HepG2 (cell line): Measurements from ENCODE around the gene RNF208. TPM values are rescaled to one million over a fixed set of nuclear protein-coding genes. Genes with fewer than 3 reads are reported as not detected.

ENCODE experiments used
- AHR ChIP-seq: IDR thresholded peaks from 2 replicates; pipeline ENCODE4 v1.6.1; 2018; ENCODE audit warnings: missing genetic modification reagents, missing compliant biosample characterization
- ARNTL ChIP-seq: sonication (generic); formaldehyde crosslinking; IDR thresholded peaks from 2 replicates; pipeline ENCODE4 v1.4.0; 2020; ENCODE audit warnings: mild to moderate bottlenecking, missing genetic modification reagents
- ATAD3A ChIP-seq: sonication (generic); formaldehyde crosslinking; IDR thresholded peaks from 2 replicates; pipeline ENCODE4 v1.4.0; 2020; ENCODE audit warnings: missing genetic modification reagents
- BATF2 ChIP-seq: sonication (generic); formaldehyde crosslinking; IDR thresholded peaks from 2 replicates; pipeline ENCODE4 v1.8.0; 2022; ENCODE audit warnings: mild to moderate bottlenecking, missing genetic modification reagents, moderate library complexity
- BRF2 ChIP-seq: sonication (generic); formaldehyde crosslinking; IDR thresholded peaks from 2 replicates; pipeline ENCODE4 v1.8.1; 2022; ENCODE audit warnings: mild to moderate bottlenecking, missing genetic modification reagents
- DMAP1 ChIP-seq: IDR thresholded peaks from 2 replicates; pipeline ENCODE4 v1.6.1; 2016
- GRHL1 ChIP-seq: sonication (generic); formaldehyde crosslinking; conservative IDR thresholded peaks from 2 replicates; pipeline ENCODE4 v1.8.0; 2022; ENCODE audit warnings: missing genetic modification reagents
- KLF6 ChIP-seq: IDR thresholded peaks from 2 replicates; pipeline ENCODE4 v1.8.0; 2016; ENCODE audit warnings: missing biosample characterization, missing genetic modification reagents
- MED13 ChIP-seq: sonication (generic); formaldehyde crosslinking; IDR thresholded peaks from 2 replicates; pipeline ENCODE4 v1.5.0; 2020; ENCODE audit warnings: missing genetic modification reagents
- POLR2AphosphoS2 ChIP-seq: IDR thresholded peaks from 2 replicates; pipeline ENCODE4 v1.6.1; 2011; ENCODE audit warnings: low read depth, low read length, improper control_type of control experiment
- RCOR2 ChIP-seq: IDR thresholded peaks from 2 replicates; pipeline ENCODE4 v1.6.1; 2016; ENCODE audit warnings: missing biosample characterization, missing genetic modification reagents
- SMARCE1 ChIP-seq: fragments of 450-650 bp; IDR thresholded peaks from 2 replicates; pipeline ENCODE4 v1.6.1; 2017; ENCODE audit warnings: borderline replicate concordance
- TBP ChIP-seq: sonication (generic); formaldehyde crosslinking; IDR thresholded peaks from 2 replicates; pipeline ENCODE4 v1.5.0; 2020; ENCODE audit warnings: missing genetic modification reagents
- TFDP1 ChIP-seq: IDR thresholded peaks from 2 replicates; pipeline ENCODE4 v1.6.1; 2016; ENCODE audit warnings: missing compliant biosample characterization, missing genetic modification reagents, borderline replicate concordance
- TGIF2 ChIP-seq: IDR thresholded peaks from 2 replicates; pipeline ENCODE4 v1.6.1; 2016; ENCODE audit warnings: control low read depth, missing compliant biosample characterization
- U2AF1 ChIP-seq: fragments of 200-400 bp; formaldehyde crosslinking; optimal IDR thresholded peaks from 2 replicates; pipeline ENCODE3; 2017; ENCODE audit warnings: mild to moderate bottlenecking, low read depth, low read length
- ZBTB26 ChIP-seq: IDR thresholded peaks from 2 replicates; pipeline ENCODE4 v1.6.1; 2016; ENCODE audit warnings: missing compliant biosample characterization, missing genetic modification reagents, borderline replicate concordance
- ZC3H4 ChIP-seq: sonication (generic); formaldehyde crosslinking; IDR thresholded peaks from 2 replicates; pipeline ENCODE4 v1.4.0; 2020; ENCODE audit warnings: missing genetic modification reagents, borderline replicate concordance
- ZFP62 ChIP-seq: sonication (generic); formaldehyde crosslinking; IDR thresholded peaks from 2 replicates; pipeline ENCODE4 v1.4.0; 2020; ENCODE audit warnings: missing genetic modification reagents
- ZNF124 ChIP-seq: sonication (generic); formaldehyde crosslinking; IDR thresholded peaks from 2 replicates; pipeline ENCODE4 v1.4.0; 2020; ENCODE audit warnings: missing genetic modification reagents
- ZNF274 ChIP-seq: sonication (generic); formaldehyde crosslinking; IDR thresholded peaks from 2 replicates; pipeline ENCODE4 v1.5.1; 2020; ENCODE audit warnings: mild to moderate bottlenecking, missing genetic modification reagents
- ZNF446 ChIP-seq: sonication (generic); formaldehyde crosslinking; IDR thresholded peaks from 2 replicates; pipeline ENCODE4 v1.5.0; 2020; ENCODE audit warnings: mild to moderate bottlenecking, missing genetic modification reagents
- ZNF770 ChIP-seq: sonication (generic); formaldehyde crosslinking; IDR thresholded peaks from 2 replicates; pipeline ENCODE4 v1.5.0; 2020; ENCODE audit warnings: mild to moderate bottlenecking, missing genetic modification reagents
- polyA plus RNA-seq, 8 experiments: library from polyadenylated mRNA; depleted of rRNA in 3 of 8; stranded (reverse) in 7 of 8; unstranded in 1 of 8; fragments of >200 nt; fragmentation: Illumina TruSeq in 4 of 8; extraction: Trizol in 4 of 8; gene quantifications; 2 replicates each; pipeline versions ENCODE4 v1.2.1 to v1.2.3, GENCODE V29; 2011 to 2016; ENCODE audit warnings: low read depth in 4 of 8, missing spikeins in 1 of 8, mixed read lengths in 1 of 8; ENCODE audit not compliant: insufficient read depth in 1 of 8
- total RNA-seq, 5 experiments: library from RNA; depleted of rRNA; stranded (reverse); fragments of >200 nt; fragmentation: Illumina TruSeq; extraction: Trizol; gene quantifications; 2 replicates each; pipeline ENCODE4 v1.2.3, GENCODE V29; 2016; ENCODE audit warnings: low read depth in 1 of 5

The RNF208 gene
- total and polyA plus RNA-seq, 2 of the 13 experiments (the other 11 are each of a cell fraction or from before 2014, with no cell fraction given): 1.6 to 2.1 TPM

- no peak for TF ChIP-seq ZNF446
- TF ChIP-seq ZC3H4 (CRISPR knock-in tag): peak; percentile 65; the same call in 1 of the 2 replicates
- 0 out of 2 replicates have a peak, but pooled peaks have one; percentile 1 for TF ChIP-seq ARNTL (CRISPR knock-in tag)
- no peak for TF ChIP-seq GRHL1 (CRISPR knock-in tag)
- peak; percentile 76; the same call in 1 of the 2 replicates for TF ChIP-seq ZNF124
- peak; percentile 53 for TF ChIP-seq TGIF2 (CRISPR knock-in tag)
- 0 out of 2 replicates have a peak, but pooled peaks have one; percentile 45 for TF ChIP-seq BATF2
- TF ChIP-seq ZNF770 (CRISPR knock-in tag): no peak
- TF ChIP-seq AHR (CRISPR knock-in tag): peak; percentile 95; the same call in 1 of the 2 replicates
- TF ChIP-seq MED13 (CRISPR knock-in tag): peak; percentile 79; the same call in 1 of the 2 replicates
- TF ChIP-seq TBP (CRISPR knock-in tag): 0 out of 2 replicates have a peak, but pooled peaks have one; percentile 53
- no peak for TF ChIP-seq SMARCE1
- peak; percentile 34; the same call in 1 of the 2 replicates for TF ChIP-seq DMAP1 (CRISPR knock-in tag)
- TF ChIP-seq KLF6 (CRISPR knock-in tag): peak; percentile 70; the same call in 1 of the 2 replicates
- TF ChIP-seq ZBTB26 (CRISPR knock-in tag): peak; percentile 82; the same call in 1 of the 2 replicates
- 0 out of 2 replicates have a peak, but pooled peaks have one; percentile 40 for TF ChIP-seq ZFP62
- no peak; the same call in 1 of the 2 replicates for TF ChIP-seq TFDP1 (CRISPR knock-in tag)
- TF ChIP-seq U2AF1: peak; percentile 59
- TF ChIP-seq ATAD3A (CRISPR knock-in tag): 0 out of 2 replicates have a peak, but pooled peaks have one; percentile 66
- TF ChIP-seq BRF2 (CRISPR knock-in tag): no peak
- TF ChIP-seq POLR2AphosphoS2: peak; percentile 93
- no peak; the same call in 1 of the 2 replicates for TF ChIP-seq ZNF274
- no peak for TF ChIP-seq RCOR2 (CRISPR knock-in tag)
Measured at GRCh38 chr9:137240841-137241489, 18.9 kb upstream of the RNF208 start, which contains the start of gene TUBB4B (continued).
